Esophagus squamous epithelium (tissue), 4 donors: ENCODE measurements around the gene ATP6V0E2.

ENCODE experiments used
- POLR2A ChIP-seq, 4 donors: fragments of 450-650 bp; IDR thresholded peaks; one replicate each; pipeline ENCODE4 v1.6.1; 2017; ENCODE audit warnings: antibody characterized with exemption in 4 of 4, mild to moderate bottlenecking in 4 of 4, moderate library complexity in 3 of 4
- TF ChIP-seq, protein P1 (sequence below), 6 experiments: fragments of 450-650 bp in 4 of 6; fragments of 200-600 bp in 2 of 6; sonication (generic) in 2 of 6; IDR thresholded peaks; one replicate each; pipeline ENCODE4 v1.5.1; 2016 to 2019; ENCODE audit warnings: antibody characterized with exemption in 6 of 6, mild to moderate bottlenecking in 4 of 6, moderate library complexity in 4 of 6

DNA sequence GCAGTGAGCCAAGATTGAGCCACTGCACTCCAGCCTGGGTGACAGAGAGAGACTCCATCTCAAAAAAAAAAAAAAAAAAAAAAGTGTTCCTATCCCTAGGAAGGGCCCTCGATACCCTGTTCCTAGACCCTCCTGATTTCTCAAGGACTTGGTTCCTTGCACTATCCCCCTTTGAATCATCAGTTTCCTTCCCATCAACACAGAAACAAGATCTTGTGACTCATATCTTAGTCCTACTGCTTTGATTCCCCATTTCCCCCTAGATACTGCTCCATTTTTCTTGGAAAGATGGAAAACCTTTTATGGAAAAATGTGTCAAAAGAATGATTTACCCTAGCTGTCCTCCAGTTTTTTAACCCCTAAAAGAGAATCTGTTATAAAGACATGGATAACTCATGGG lies 37.3 kb upstream of the ATP6V0E2 start:
- TF ChIP-seq, protein P1, sequence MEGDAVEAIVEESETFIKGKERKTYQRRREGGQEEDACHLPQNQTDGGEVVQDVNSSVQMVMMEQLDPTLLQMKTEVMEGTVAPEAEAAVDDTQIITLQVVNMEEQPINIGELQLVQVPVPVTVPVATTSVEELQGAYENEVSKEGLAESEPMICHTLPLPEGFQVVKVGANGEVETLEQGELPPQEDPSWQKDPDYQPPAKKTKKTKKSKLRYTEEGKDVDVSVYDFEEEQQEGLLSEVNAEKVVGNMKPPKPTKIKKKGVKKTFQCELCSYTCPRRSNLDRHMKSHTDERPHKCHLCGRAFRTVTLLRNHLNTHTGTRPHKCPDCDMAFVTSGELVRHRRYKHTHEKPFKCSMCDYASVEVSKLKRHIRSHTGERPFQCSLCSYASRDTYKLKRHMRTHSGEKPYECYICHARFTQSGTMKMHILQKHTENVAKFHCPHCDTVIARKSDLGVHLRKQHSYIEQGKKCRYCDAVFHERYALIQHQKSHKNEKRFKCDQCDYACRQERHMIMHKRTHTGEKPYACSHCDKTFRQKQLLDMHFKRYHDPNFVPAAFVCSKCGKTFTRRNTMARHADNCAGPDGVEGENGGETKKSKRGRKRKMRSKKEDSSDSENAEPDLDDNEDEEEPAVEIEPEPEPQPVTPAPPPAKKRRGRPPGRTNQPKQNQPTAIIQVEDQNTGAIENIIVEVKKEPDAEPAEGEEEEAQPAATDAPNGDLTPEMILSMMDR (IDR thresholded peaks at IDR 0.05): no peak
- no peak for TF ChIP-seq POLR2A (IDR thresholded peaks at IDR 0.05)
